Aorta (tissue), 4 donors: ENCODE results near the gene SFTPA1. TPM values are rescaled to one million over a fixed set of nuclear protein-coding genes. Genes with fewer than 3 reads are reported as not detected.

Experiments
- polyA plus RNA-seq, 2 donors: library from polyadenylated mRNA; stranded (reverse); fragments of 200-250 nt; gene quantifications; one replicate each; pipeline ENCODE4 v1.2.3, GENCODE V29; 2013
- total RNA-seq, 2 donors: library from RNA; stranded (reverse); fragmentation: NEBNext Ultra II Directional; extraction: Animal tissue kit (Norgen Biotek cat#: 25700); gene quantifications; one replicate each; pipeline ENCODE4 v1.2.1, GENCODE V29; 2021
- donor health status: healthy with polysubstance abuse.
- donor health status: Bipolar disorder and iron deficiency.
- donor health status: DM: no; HTN: no; CAD: no.
- donor health status: DM: yes; HTN: yes; CAD: no.

The SFTPA1 gene
- total and polyA plus RNA-seq, 4 donors = 0.59 to 4.4 (median 1.7) TPM; not detected in 1

Other genes with a start within 250 kb of the SFTPA1 start
- gene ZCCHC24, start 165.3 kb upstream of the SFTPA1 start, total RNA-seq = 10 to 100 TPM; 79.3 to 99.6 TPM
- gene ZCCHC24, start 165.3 kb upstream of the SFTPA1 start, polyA plus RNA-seq = 10 to 100 TPM; 42.2 to 60.4 TPM
- gene EIF5AL1, start 98.4 kb upstream of the SFTPA1 start, total RNA-seq = under 1 TPM in 1 of 2 donors, not detected in 1; 0.10 TPM
- under 1 TPM; 0.36 to 0.38 TPM for gene EIF5AL1, start 98.4 kb upstream of the SFTPA1 start, polyA plus RNA-seq
- gene SFTPA2, start 50.5 kb upstream of the SFTPA1 start, total RNA-seq = 1 to 10 TPM in 1 of 2 donors, not detected in 1; 1.6 TPM
- gene SFTPA2, start 50.5 kb upstream of the SFTPA1 start, polyA plus RNA-seq = 10 to 100 TPM in 1 of 2 donors, under 1 TPM in 1; 0.77 to 13.0 TPM
- gene NUTM2B, start 92.3 kb downstream of the SFTPA1 start, total RNA-seq = 1 to 10 TPM in 1 of 2 donors, under 1 TPM in 1; 0.42 to 1.2 TPM
- 1 to 10 TPM in 1 of 2 donors, not detected in 1; 1.0 TPM for gene NUTM2B, start 92.3 kb downstream of the SFTPA1 start, polyA plus RNA-seq
- not detected for gene NUTM2E, start 215.8 kb downstream of the SFTPA1 start, total RNA-seq
- not detected for gene NUTM2E, start 215.8 kb downstream of the SFTPA1 start, polyA plus RNA-seq